ENCODE results near the gene ZFAND3.

GRCh38 chr6:37988127-37988526, 168.6 kb downstream of the ZFAND3 start:
- no peak for TF ChIP-seq POLR2A (IDR thresholded peaks at IDR 0.05; ENCODE audit: borderline replicate concordance, extremely low read depth, insufficient read depth, insufficient read length)
- no peak for TF ChIP-seq POLR2AphosphoS5 (IDR thresholded peaks at IDR 0.05; ENCODE audit: low read depth, low read length)
- TF ChIP-seq CTCF (IDR thresholded peaks at IDR 0.05 in 2 of 3, conservative IDR thresholded peaks at IDR 0.05 in 1 of 3; ENCODE audit: borderline replicate concordance in 1 of 3, insufficient read depth in 1 of 3, low read depth in 2 of 3, low read length in 2 of 3): no peak
- TF ChIP-seq RAD21 (IDR thresholded peaks at IDR 0.05; ENCODE audit: low read depth): no peak
- TF ChIP-seq, protein P1, sequence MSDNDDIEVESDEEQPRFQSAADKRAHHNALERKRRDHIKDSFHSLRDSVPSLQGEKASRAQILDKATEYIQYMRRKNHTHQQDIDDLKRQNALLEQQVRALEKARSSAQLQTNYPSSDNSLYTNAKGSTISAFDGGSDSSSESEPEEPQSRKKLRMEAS (IDR thresholded peaks at IDR 0.05): no peak
- TF ChIP-seq EZH2phosphoT487 (IDR thresholded peaks at IDR 0.05; ENCODE audit: borderline replicate concordance): no peak
- TF ChIP-seq SP1 (IDR thresholded peaks at IDR 0.05; ENCODE audit: low read depth): no peak
- TF ChIP-seq TCF7L2 (IDR thresholded peaks at IDR 0.05; ENCODE audit: borderline replicate concordance, extremely low read depth, insufficient read depth, insufficient read length): no peak
- no peak for TF ChIP-seq EZH2 (IDR thresholded peaks at IDR 0.05)
- TF ChIP-seq SRF (IDR thresholded peaks at IDR 0.05; ENCODE audit: low read depth): no peak
- no peak for TF ChIP-seq JUND (IDR thresholded peaks at IDR 0.05)
- no peak for TF ChIP-seq CEBPB (IDR thresholded peaks at IDR 0.05; ENCODE audit: low read depth)
- TF ChIP-seq YY1 (IDR thresholded peaks at IDR 0.05; ENCODE audit: extremely low read depth, insufficient replicate concordance, low read depth, low read length): no peak
